Gastroesophageal sphincter (tissue), 3 donors: ENCODE results near the gene GMDS.

Experiments used
- POLR2A ChIP-seq, 2 donors: fragments of 450-650 bp; IDR thresholded peaks; one replicate each; pipeline ENCODE4 v1.6.1; 2017; ENCODE audit warnings: antibody characterized with exemption in 2 of 2, mild to moderate bottlenecking in 2 of 2, moderate library complexity in 1 of 2
- TF ChIP-seq, protein P1 (sequence below), 4 experiments: fragments of 200-600 bp in 2 of 4; fragments of 450-650 bp in 2 of 4; sonication (generic) in 1 of 4; IDR thresholded peaks; one replicate each; pipeline ENCODE4 v1.5.1; 2017 to 2019; ENCODE audit warnings: antibody characterized with exemption in 4 of 4, mild to moderate bottlenecking in 2 of 4, moderate library complexity in 2 of 4

DNA sequence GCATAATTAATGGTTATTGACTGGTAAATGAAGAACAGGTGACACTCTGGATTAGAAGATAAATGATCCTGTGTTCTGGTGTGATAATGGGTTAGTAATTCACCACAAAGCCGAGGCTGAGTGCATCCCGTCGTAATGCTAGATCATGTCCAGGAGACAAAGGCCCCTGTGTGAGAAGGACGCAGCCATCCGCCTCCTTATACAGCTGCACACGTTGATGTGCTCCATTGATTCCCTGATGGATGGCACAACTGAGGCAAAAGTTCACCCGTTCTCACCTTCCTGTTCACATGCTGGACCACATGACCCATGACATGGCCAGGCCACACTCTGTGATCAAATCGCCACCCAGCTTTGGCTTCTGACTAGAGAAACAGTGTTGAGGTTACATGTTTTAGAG lies 499.6 kb downstream of the GMDS start:
- TF ChIP-seq, protein P1, sequence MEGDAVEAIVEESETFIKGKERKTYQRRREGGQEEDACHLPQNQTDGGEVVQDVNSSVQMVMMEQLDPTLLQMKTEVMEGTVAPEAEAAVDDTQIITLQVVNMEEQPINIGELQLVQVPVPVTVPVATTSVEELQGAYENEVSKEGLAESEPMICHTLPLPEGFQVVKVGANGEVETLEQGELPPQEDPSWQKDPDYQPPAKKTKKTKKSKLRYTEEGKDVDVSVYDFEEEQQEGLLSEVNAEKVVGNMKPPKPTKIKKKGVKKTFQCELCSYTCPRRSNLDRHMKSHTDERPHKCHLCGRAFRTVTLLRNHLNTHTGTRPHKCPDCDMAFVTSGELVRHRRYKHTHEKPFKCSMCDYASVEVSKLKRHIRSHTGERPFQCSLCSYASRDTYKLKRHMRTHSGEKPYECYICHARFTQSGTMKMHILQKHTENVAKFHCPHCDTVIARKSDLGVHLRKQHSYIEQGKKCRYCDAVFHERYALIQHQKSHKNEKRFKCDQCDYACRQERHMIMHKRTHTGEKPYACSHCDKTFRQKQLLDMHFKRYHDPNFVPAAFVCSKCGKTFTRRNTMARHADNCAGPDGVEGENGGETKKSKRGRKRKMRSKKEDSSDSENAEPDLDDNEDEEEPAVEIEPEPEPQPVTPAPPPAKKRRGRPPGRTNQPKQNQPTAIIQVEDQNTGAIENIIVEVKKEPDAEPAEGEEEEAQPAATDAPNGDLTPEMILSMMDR (IDR thresholded peaks at IDR 0.05): no peak
- TF ChIP-seq POLR2A (IDR thresholded peaks at IDR 0.05): no peak
